Mesenchymal stem cell (in vitro differentiated cells and primary cell): Measurements from ENCODE around the gene SNX14.

Experiments
- DNase-seq: peaks from one replicate; pipeline ENCODE4 v3.0.0-alpha.2; 2013
- H2AFZ ChIP-seq: one replicate; pipeline ENCODE4 v1.6.1; 2013; ENCODE audit warnings: low read depth, mild to moderate bottlenecking, control low read depth, inconsistent platforms, low read length, moderate library complexity
- H2AK5ac ChIP-seq: 2 replicates; pipeline ENCODE4 v1.6.1; 2013; ENCODE audit warnings: low read length, moderate library complexity, mild to moderate bottlenecking, inconsistent platforms; ENCODE audit not compliant: severe bottlenecking
- H2BK120ac ChIP-seq: one replicate; pipeline ENCODE4 v1.6.1; 2013; ENCODE audit warnings: low read depth, mild to moderate bottlenecking, inconsistent platforms, low read length, moderate library complexity
- H2BK12ac ChIP-seq, 2 experiments: one replicate each; pipeline ENCODE4 v1.6.1; 2013; ENCODE audit warnings: inconsistent platforms in 2 of 2, low read length in 2 of 2, mild to moderate bottlenecking in 2 of 2, moderate library complexity in 2 of 2, control low read depth in 1 of 2
- H2BK15ac ChIP-seq: one replicate; pipeline ENCODE4 v1.6.1; 2013; ENCODE audit warnings: mild to moderate bottlenecking, low read depth, inconsistent platforms; ENCODE audit not compliant: poor library complexity, severe bottlenecking
- H2BK5ac ChIP-seq: 2 replicates; pipeline ENCODE4 v1.6.1; 2013; ENCODE audit warnings: low read depth, mild to moderate bottlenecking, low read length, control low read depth, inconsistent platforms; ENCODE audit not compliant: poor library complexity, severe bottlenecking
- H3K14ac ChIP-seq, 2 experiments: one replicate each; pipeline ENCODE4 v1.6.1; 2013; ENCODE audit warnings: inconsistent platforms in 2 of 2, low read length in 2 of 2, control low read depth in 1 of 2, mild to moderate bottlenecking in 1 of 2, moderate library complexity in 1 of 2
- H3K18ac ChIP-seq, 2 experiments: one replicate each; pipeline ENCODE4 v1.6.1; 2013; ENCODE audit warnings: inconsistent platforms in 2 of 2, low read length in 2 of 2, control low read depth in 1 of 2, low read depth in 1 of 2, mild to moderate bottlenecking in 1 of 2
- H3K23ac ChIP-seq, 2 experiments: one replicate each; pipeline ENCODE4 v1.6.1; 2013; ENCODE audit warnings: inconsistent platforms in 2 of 2, low read length in 2 of 2, mild to moderate bottlenecking in 2 of 2, moderate library complexity in 2 of 2, control low read depth in 1 of 2
- H3K27ac ChIP-seq: 2 replicates; pipeline ENCODE4 v1.5.1; 2013; ENCODE audit warnings: mild to moderate bottlenecking, moderate library complexity, low read length, control low read depth, inconsistent platforms; ENCODE audit not compliant: poor library complexity, severe bottlenecking
- H3K27me3 ChIP-seq, 2 experiments: 2 replicates each; pipeline versions ENCODE4 v1.6.1 to v1.7.0; 2013; ENCODE audit warnings: low read length in 2 of 2, mild to moderate bottlenecking in 2 of 2, moderate library complexity in 2 of 2, control low read depth in 1 of 2, inconsistent platforms in 1 of 2; ENCODE audit not compliant: control insufficient read depth in 1 of 2, insufficient read depth in 1 of 2
- H3K36me3 ChIP-seq, 2 experiments: 2 replicates each; pipeline versions ENCODE4 v1.6.1 to v1.7.0; 2013; ENCODE audit warnings: low read length in 2 of 2, control low read depth in 1 of 2, inconsistent platforms in 1 of 2, low read depth in 1 of 2, mild to moderate bottlenecking in 1 of 2; ENCODE audit not compliant: insufficient read depth in 2 of 2, control insufficient read depth in 1 of 2
- H3K4ac ChIP-seq, 2 experiments: one replicate each; pipeline ENCODE4 v1.6.1; 2013; ENCODE audit warnings: inconsistent platforms in 2 of 2, low read length in 2 of 2, mild to moderate bottlenecking in 2 of 2, moderate library complexity in 2 of 2, control low read depth in 1 of 2, low read depth in 1 of 2
- H3K4me1 ChIP-seq: 2 replicates; pipeline ENCODE4 v1.6.1; 2013; ENCODE audit warnings: low read depth, low read length, control low read depth; ENCODE audit not compliant: control insufficient read depth, insufficient read depth
- H3K4me2 ChIP-seq: 2 replicates; pipeline ENCODE4 v1.6.1; 2013; ENCODE audit warnings: low read length, mild to moderate bottlenecking, inconsistent platforms; ENCODE audit not compliant: poor library complexity, severe bottlenecking
- H3K4me3 ChIP-seq, 2 experiments: 2 replicates each; pipeline versions ENCODE4 v1.5.1 to v1.7.0; 2013; ENCODE audit warnings: low read length in 2 of 2, mild to moderate bottlenecking in 2 of 2, control low read depth in 1 of 2, low read depth in 1 of 2; ENCODE audit not compliant: insufficient read depth in 1 of 2
- H3K79me1 ChIP-seq: replicated peaks from 2 replicates; pipeline ENCODE4 v1.6.1; 2013; ENCODE audit warnings: mild to moderate bottlenecking, control low read depth, low read length, inconsistent platforms; ENCODE audit not compliant: poor library complexity, severe bottlenecking
- H3K9ac ChIP-seq: 2 replicates; pipeline ENCODE4 v1.7.0; 2013; ENCODE audit warnings: mild to moderate bottlenecking, low read length, moderate library complexity
- H3K9me3 ChIP-seq: 2 replicates; pipeline ENCODE4 v1.7.0; 2013; ENCODE audit warnings: mild to moderate bottlenecking, low read length; ENCODE audit not compliant: control insufficient read depth
- H4K8ac ChIP-seq: one replicate; pipeline ENCODE4 v1.6.1; 2013; ENCODE audit warnings: inconsistent platforms, mild to moderate bottlenecking, low read length, moderate library complexity
- H4K91ac ChIP-seq: one replicate; pipeline ENCODE4 v1.6.1; 2013; ENCODE audit warnings: mild to moderate bottlenecking, low read length, inconsistent platforms
- WGBS: methylation state at CpG from one replicate; pipeline ENCODE4 v1.1.7; 2013; ENCODE audit warnings: mixed read lengths; 5-methylcytosine and 5-hydroxymethylcytosine counted together

Gene SNX14

GRCh38 chr6:85469276-85470022, 124.2 kb downstream of the SNX14 start:
- H3K9ac ChIP-seq: peak overlapping the region; percentile 14
- peak overlapping the region in 1 of 2 experiments; percentile 9 for H2BK12ac ChIP-seq
- peak overlapping the region in 1 of 2 experiments; percentile 2 for H3K4ac ChIP-seq
- no peak overlapping the region for H3K18ac ChIP-seq
- peaks cover 5% of the 10 kb centered on the region for H3K79me1 ChIP-seq
- H4K8ac ChIP-seq: no peak overlapping the region
- no peak overlapping the region for H2BK120ac ChIP-seq
- H3K23ac ChIP-seq: no peak overlapping the region
- no peak overlapping the region for H3K4me2 ChIP-seq
- H3K27ac ChIP-seq: peak overlapping the region; percentile 83
- H2AFZ ChIP-seq: no peak overlapping the region
- no peak overlapping the region for H3K4me3 ChIP-seq
- peaks cover 25% of the 10 kb centered on the region for H3K4me1 ChIP-seq
- no peak overlapping the region for H2BK15ac ChIP-seq
- H3K36me3 ChIP-seq: peaks cover 21 to 91% of the 10 kb centered on the region in 2 experiments
- DNase-seq: peak; percentile 56
- H3K14ac ChIP-seq: no peak overlapping the region
- H2BK5ac ChIP-seq: no peak overlapping the region
- WGBS: 87% methylated on average over 2 of the region's 2 CpGs
- no peaks in the 10 kb centered on the region for H3K27me3 ChIP-seq
- H4K91ac ChIP-seq: peak overlapping the region; percentile 71
- H3K9me3 ChIP-seq: no peaks in the 10 kb centered on the region
- peak overlapping the region; percentile 69 for H2AK5ac ChIP-seq

GRCh38 chr6:85468326-85468725, 125.3 kb downstream of the SNX14 start:
- peak overlapping the region; percentile 37 for H3K9ac ChIP-seq
- no peaks in the 10 kb centered on the region for H3K9me3 ChIP-seq
- H2AK5ac ChIP-seq: peak overlapping the region; percentile 74
- peak; percentile 82 for DNase-seq
- no peaks in the 10 kb centered on the region for H3K27me3 ChIP-seq
- no peak overlapping the region for H4K8ac ChIP-seq
- peaks cover 21 to 79% of the 10 kb centered on the region in 2 experiments for H3K36me3 ChIP-seq
- peak overlapping the region in 1 of 2 experiments; percentile 63 for H3K4ac ChIP-seq
- no peak overlapping the region for H3K14ac ChIP-seq
- H2AFZ ChIP-seq: no peak overlapping the region
- H2BK5ac ChIP-seq: no peak overlapping the region
- no peak overlapping the region for H4K91ac ChIP-seq
- H2BK120ac ChIP-seq: peak overlapping the region; percentile 71
- H3K23ac ChIP-seq: no peak overlapping the region
- no peak overlapping the region for H3K4me2 ChIP-seq
- H3K18ac ChIP-seq: peak overlapping the region; percentile 15 to 72
- peaks cover 4% of the 10 kb centered on the region for H3K79me1 ChIP-seq
- H3K27ac ChIP-seq: peak overlapping the region; percentile 83
- H3K4me3 ChIP-seq: no peak overlapping the region
- H2BK15ac ChIP-seq: peak overlapping the region; percentile 86
- H3K4me1 ChIP-seq: peaks cover 27% of the 10 kb centered on the region
- peak overlapping the region; percentile 23 to 75 for H2BK12ac ChIP-seq

- H4K91ac ChIP-seq: peak overlapping the region; percentile 36
- H3K18ac ChIP-seq: peak overlapping the region; percentile 60 to 79
Observed at GRCh38 chr6:85465762-85466161, 127.9 kb downstream of the SNX14 start.

DNA sequence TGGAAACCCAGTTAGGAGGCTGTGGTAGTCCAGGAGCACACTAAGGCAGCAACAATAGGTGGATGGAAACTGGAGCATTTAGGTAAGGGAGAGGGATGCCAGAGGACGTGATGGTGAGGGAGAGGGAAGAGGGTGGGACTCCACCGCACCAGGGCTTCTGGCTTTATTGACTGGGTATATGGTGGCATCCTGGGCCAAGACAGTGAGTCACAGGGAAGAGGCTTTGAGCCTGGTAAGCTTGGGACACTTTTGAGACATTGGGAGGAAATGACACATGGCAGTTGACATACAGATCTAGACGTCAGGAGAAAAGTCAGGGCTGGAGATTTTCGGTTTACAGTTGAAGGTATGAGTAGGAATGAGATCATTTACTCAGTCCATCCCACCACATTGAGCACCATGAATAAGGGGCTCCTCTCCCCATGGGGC, 128.9 kb downstream of the SNX14 start:
- Histone ChIP-seq H3K4me2 (no peak overlapping the region), H2BK120ac (peak overlapping the region; percentile 84), H3K9ac (peak overlapping the region; percentile 85), H3K4me1 (peaks cover 37% of the 10 kb centered on the region), H3K4ac (peak overlapping the region; percentile 0 to 81), H3K27ac (peak overlapping the region; percentile 81), H3K9me3 (no peaks in the 10 kb centered on the region), H2AK5ac (peak overlapping the region; percentile 29), H3K4me3 (peak overlapping the region in 1 of 2 experiments; percentile 40), H2BK12ac (peak overlapping the region; percentile 16 to 81), H3K36me3 (peaks cover 27 to 62% of the 10 kb centered on the region in 2 experiments), H4K8ac (peak overlapping the region; percentile 94), H2BK5ac (no peak overlapping the region), H3K79me1 (peaks cover 2% of the 10 kb centered on the region), H3K18ac (peak overlapping the region; percentile 38 to 85), H3K23ac (no peak overlapping the region), H4K91ac (peak overlapping the region; percentile 87), H2AFZ (no peak overlapping the region), H3K27me3 (no peaks in the 10 kb centered on the region), H2BK15ac (peak overlapping the region; percentile 60), H3K14ac (no peak overlapping the region)
- DNase-seq: peak; percentile 97
- 0% methylated on average over 4 of the region's 4 CpGs for WGBS

More at GRCh38 chr6:85465762-85466161, 127.9 kb downstream of the SNX14 start:
- peak; percentile 50 for DNase-seq
- Histone ChIP-seq H3K9me3 (no peaks in the 10 kb centered on the region), H2BK15ac (no peak overlapping the region), H2AK5ac (peak overlapping the region; percentile 28), H3K9ac (peak overlapping the region; percentile 85), H3K79me1 (peaks cover 2% of the 10 kb centered on the region), H2BK5ac (no peak overlapping the region), H2BK12ac (peak overlapping the region; percentile 65 to 69), H3K4me2 (no peak overlapping the region), H2BK120ac (peak overlapping the region; percentile 22), H3K23ac (peak overlapping the region in 1 of 2 experiments; percentile 57), H3K27me3 (no peaks in the 10 kb centered on the region), H2AFZ (no peak overlapping the region), H3K4me3 (no peak overlapping the region), H3K14ac (no peak overlapping the region), H4K8ac (peak overlapping the region; percentile 59), H3K4ac (peak overlapping the region; percentile 29 to 32), H3K27ac (peak overlapping the region; percentile 27), H3K4me1 (peaks cover 39% of the 10 kb centered on the region), H3K36me3 (peaks cover 27 to 68% of the 10 kb centered on the region in 2 experiments)
- WGBS: 75% methylated on average over 2 of the region's 2 CpGs
